B cell (primary cell): ENCODE measurements around the gene RAB12.

Experiments used
- CTCF ChIP-seq: fragments of 200-600 bp; IDR thresholded peaks from one replicate; pipeline ENCODE4 v1.8.0; 2022; ENCODE audit warnings: antibody characterized with exemption, mild to moderate bottlenecking
- EZH2 ChIP-seq: IDR thresholded peaks from 2 replicates; pipeline ENCODE4 v1.6.1; 2012; ENCODE audit warnings: borderline replicate concordance, low read depth, mild to moderate bottlenecking, moderate library complexity, low read length; ENCODE audit not compliant: insufficient read depth, poor library complexity, severe bottlenecking

GRCh38 chr18:8623549-8624106, 14.4 kb downstream of the RAB12 start:
- TF ChIP-seq CTCF (no peak), EZH2 (no peak)
